Spleen (tissue), 7 donors: ENCODE results near the gene KLF13.

Experiments used
- CTCF ChIP-seq, 11 experiments: fragments of 200-600 bp in 7 of 11; fragments of 450-650 bp in 4 of 11; sonication (generic) in 4 of 11; IDR thresholded peaks in 8 of 11; conservative IDR thresholded peaks in 3 of 11; 1 replicate in 7 of 11; 2 replicates in 4 of 11; pipeline versions ENCODE4 v1.4.0 to v1.8.0; 2016 to 2021; ENCODE audit warnings: antibody characterized with exemption in 11 of 11, inconsistent platforms in 4 of 11, mild to moderate bottlenecking in 1 of 11
- POLR2A ChIP-seq, 3 donors: fragments of 450-650 bp; IDR thresholded peaks; one replicate each; pipeline ENCODE4 v1.5.1; 2017; ENCODE audit warnings: antibody characterized with exemption in 3 of 3, mild to moderate bottlenecking in 1 of 3
- donor health status: DM: no; HTN: no; CAD: no; lungs with moderate emphysema.
- donor health status: DM: no; HTN: no; CAD: no.
- donor health status: DM: no; HTN: no; CAD: no.

- no peak for TF ChIP-seq POLR2A (IDR thresholded peaks at IDR 0.05)
- no peak for TF ChIP-seq CTCF (IDR thresholded peaks at IDR 0.05 in 8 of 11, conservative IDR thresholded peaks at IDR 0.05 in 3 of 11)
These were observed 9.6 kb upstream of the KLF13 start for GRCh38 chr15:31317017-31317416.
